Osteocyte (in vitro differentiated cells): Measurements from ENCODE around the gene FAM156B. TPM values are rescaled to one million over a fixed set of nuclear protein-coding genes. Genes with fewer than 3 reads are reported as not detected.
"Not testable (repeated sequence)": the region's sequence is repeated elsewhere in the genome, so short reads cannot be mapped to it uniquely, and the experiment has no call there.

Source experiments
- DNase-seq: peaks from one replicate; pipeline ENCODE4 v3.0.0; 2021; ENCODE audit warnings: mixed read lengths; ENCODE audit not compliant: unreplicated experiment; ENCODE audit errors: extremely low spot score
- H3K27ac Mint-ChIP-seq: one replicate; pipeline ENCODE4 v1.8.0; 2021; ENCODE audit warnings: mild to moderate bottlenecking, mixed read lengths; ENCODE audit not compliant: unreplicated experiment
- H3K27me3 Mint-ChIP-seq: one replicate; pipeline ENCODE4 v1.8.0; 2021; ENCODE audit warnings: mixed read lengths; ENCODE audit not compliant: unreplicated experiment
- H3K36me3 Mint-ChIP-seq: one replicate; pipeline ENCODE4 v1.8.0; 2021; ENCODE audit warnings: mixed read lengths; ENCODE audit not compliant: unreplicated experiment
- H3K4me1 Mint-ChIP-seq: one replicate; pipeline ENCODE4 v1.8.0; 2021; ENCODE audit warnings: mixed read lengths; ENCODE audit not compliant: unreplicated experiment
- H3K4me3 Mint-ChIP-seq: one replicate; pipeline ENCODE4 v1.8.0; 2021; ENCODE audit warnings: mild to moderate bottlenecking, moderate library complexity, mixed read lengths; ENCODE audit not compliant: unreplicated experiment
- H3K9me3 Mint-ChIP-seq: one replicate; pipeline ENCODE4 v1.8.0; 2021; ENCODE audit warnings: mixed read lengths; ENCODE audit not compliant: unreplicated experiment
- CTCF ChIP-seq: fragments of 200-600 bp; sonication (generic); IDR thresholded peaks from 2 replicates; pipeline ENCODE4 v1.5.0; 2021; ENCODE audit warnings: antibody characterized with exemption, mild to moderate bottlenecking, moderate library complexity
- total RNA-seq: library from RNA; stranded (reverse); gene quantifications from 2 replicates; pipeline ENCODE4 v1.2.1, GENCODE V29; 2021

The FAM156B gene
- total RNA-seq, 1 donor from 2014 or later = 24.6 TPM

- no peak for DNase-seq
- peak overlapping the region; percentile 99 for H3K27ac Mint-ChIP-seq
- H3K36me3 Mint-ChIP-seq = no peaks in the 10 kb centered on the region
- TF ChIP-seq CTCF = no peak
- H3K9me3 Mint-ChIP-seq = no peaks in the 10 kb centered on the region
- peak overlapping the region; percentile 83 for H3K4me3 Mint-ChIP-seq
- H3K27me3 Mint-ChIP-seq = no peaks in the 10 kb centered on the region
- peaks cover 12% of the 10 kb centered on the region for H3K4me1 Mint-ChIP-seq
These were observed 37.0 kb downstream of the FAM156B start for GRCh38 chrX:52933976-52934703.

- peak overlapping the region; percentile 99 for H3K27ac Mint-ChIP-seq
- TF ChIP-seq CTCF = peak; percentile 81
These were observed 37.8 kb downstream of the FAM156B start for GRCh38 chrX:52934704-52935469.

GRCh38 chrX:52935470-52935784, 38.3 kb downstream of the FAM156B start:
- DNase-seq, H3K36me3 Mint-ChIP-seq, H3K9me3 Mint-ChIP-seq, H3K27me3 Mint-ChIP-seq: not testable (repeated sequence)
- Mint-ChIP-seq H3K4me1 (peaks cover 12% of the 10 kb centered on the region), H3K27ac (peak overlapping the region; percentile 99), H3K4me3 (peak overlapping the region; percentile 83)

More at GRCh38 chrX:52934704-52935469, 37.8 kb downstream of the FAM156B start:
- H3K36me3 Mint-ChIP-seq = no peaks in the 10 kb centered on the region
- H3K27me3 Mint-ChIP-seq = no peaks in the 10 kb centered on the region
- H3K9me3 Mint-ChIP-seq = no peaks in the 10 kb centered on the region
- DNase-seq = peak; percentile 94
- peaks cover 12% of the 10 kb centered on the region for H3K4me1 Mint-ChIP-seq
- peak overlapping the region; percentile 83 for H3K4me3 Mint-ChIP-seq

GRCh38 chrX:52940704-52941103, 43.6 kb downstream of the FAM156B start:
- not testable (repeated sequence) for H3K36me3 Mint-ChIP-seq, H3K4me1 Mint-ChIP-seq, H3K27ac Mint-ChIP-seq, H3K27me3 Mint-ChIP-seq, DNase-seq, H3K9me3 Mint-ChIP-seq, H3K4me3 Mint-ChIP-seq

GRCh38 chrX:52941728-52942127, 44.6 kb downstream of the FAM156B start:
- not testable (repeated sequence) for H3K4me1 Mint-ChIP-seq, H3K27ac Mint-ChIP-seq, H3K4me3 Mint-ChIP-seq, H3K36me3 Mint-ChIP-seq, DNase-seq, H3K9me3 Mint-ChIP-seq, H3K27me3 Mint-ChIP-seq

GRCh38 chrX:52945838-52946494, 48.8 kb downstream of the FAM156B start:
- H3K4me3 Mint-ChIP-seq, H3K27ac Mint-ChIP-seq, H3K9me3 Mint-ChIP-seq, H3K36me3 Mint-ChIP-seq, DNase-seq, H3K27me3 Mint-ChIP-seq, H3K4me1 Mint-ChIP-seq: not testable (repeated sequence)

GRCh38 chrX:52947501-52947900, 50.4 kb downstream of the FAM156B start:
- not testable (repeated sequence) for H3K4me3 Mint-ChIP-seq, H3K27ac Mint-ChIP-seq, H3K9me3 Mint-ChIP-seq, H3K4me1 Mint-ChIP-seq, DNase-seq, H3K36me3 Mint-ChIP-seq, H3K27me3 Mint-ChIP-seq

GRCh38 chrX:52948265-52948664, 51.1 kb downstream of the FAM156B start:
- H3K4me3 Mint-ChIP-seq, H3K9me3 Mint-ChIP-seq, H3K36me3 Mint-ChIP-seq, H3K4me1 Mint-ChIP-seq, H3K27me3 Mint-ChIP-seq, H3K27ac Mint-ChIP-seq, DNase-seq: not testable (repeated sequence)

- H3K4me3 Mint-ChIP-seq, H3K9me3 Mint-ChIP-seq, H3K27me3 Mint-ChIP-seq, H3K4me1 Mint-ChIP-seq, DNase-seq, H3K27ac Mint-ChIP-seq, H3K36me3 Mint-ChIP-seq: not testable (repeated sequence)
These were observed 52.2 kb downstream of the FAM156B start for GRCh38 chrX:52949325-52949724.

GRCh38 chrX:52949884-52950283, 52.8 kb downstream of the FAM156B start:
- not testable (repeated sequence) for H3K4me1 Mint-ChIP-seq, H3K36me3 Mint-ChIP-seq, H3K9me3 Mint-ChIP-seq, H3K27ac Mint-ChIP-seq, DNase-seq, H3K27me3 Mint-ChIP-seq, H3K4me3 Mint-ChIP-seq
